ENCODE results near the gene RGS6.
"Not testable (repeated sequence)": the region's sequence is repeated elsewhere in the genome, so short reads cannot be mapped to it uniquely, and the experiment has no call there.

Gene RGS6

DNA sequence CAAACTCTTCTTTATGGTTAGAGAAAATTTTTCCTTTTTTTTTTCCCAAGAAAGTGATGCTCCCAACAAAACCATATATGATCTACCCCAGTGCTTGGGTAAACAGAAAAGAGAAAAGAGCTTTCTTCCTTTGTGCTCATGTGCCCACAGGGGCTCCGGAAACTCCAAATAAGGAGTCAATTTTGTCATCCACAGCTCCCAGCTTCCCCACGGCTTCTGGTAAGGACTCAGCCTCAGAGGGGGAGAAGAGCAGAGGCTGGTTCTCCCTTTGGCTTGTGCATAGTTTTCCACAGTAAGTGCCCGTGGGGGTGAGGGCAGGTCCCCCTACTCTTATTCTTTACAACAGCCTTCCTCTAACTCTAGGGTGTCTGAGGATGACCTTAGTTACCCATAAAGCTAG lies 13.3 kb upstream of the RGS6 start:
- Histone ChIP-seq H3K9me3 (ENCODE audit: control insufficient read depth, insufficient read depth, low read length) (no peaks in the 10 kb centered on the region), H3K4me1 (ENCODE audit: control insufficient read depth, insufficient read depth, low read length) (peaks cover 7% of the 10 kb centered on the region), H3K27me3 (ENCODE audit: control insufficient read depth, insufficient read depth, low read length) (no peaks in the 10 kb centered on the region), H3K36me3 (ENCODE audit: control insufficient read depth, insufficient read depth, low read length) (no peaks in the 10 kb centered on the region), H3K9ac (ENCODE audit: low read depth, low read length) (no peak overlapping the region), H3K4me3 (ENCODE audit: low read depth, low read length) (no peak overlapping the region)

DNA sequence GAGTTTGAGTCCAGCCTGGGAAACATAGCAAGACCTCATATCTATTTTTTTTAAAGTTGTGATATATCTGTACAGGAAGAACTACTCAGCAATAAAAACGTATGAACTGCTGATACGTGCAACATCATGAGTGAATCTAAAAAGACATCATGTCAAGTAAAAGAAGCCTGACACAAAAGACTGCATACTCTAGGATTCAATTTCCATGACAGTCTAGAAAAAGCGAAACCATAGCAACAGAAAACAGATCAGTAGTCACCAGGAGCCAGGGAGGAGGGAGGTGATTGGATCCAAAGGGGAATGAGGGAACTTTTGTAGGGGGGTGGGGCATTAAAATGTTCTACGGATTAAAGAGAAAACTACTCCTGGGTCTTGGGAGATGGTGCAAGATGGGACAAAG lies 8.7 kb upstream of the RGS6 start:
- H3K4me3 ChIP-seq (ENCODE audit: low read depth, low read length) = no peak overlapping the region
- H3K27me3 ChIP-seq (ENCODE audit: control insufficient read depth, insufficient read depth, low read length) = no peaks in the 10 kb centered on the region
- no peaks in the 10 kb centered on the region for H3K36me3 ChIP-seq (ENCODE audit: control insufficient read depth, insufficient read depth, low read length)
- peaks cover 4% of the 10 kb centered on the region for H3K4me1 ChIP-seq (ENCODE audit: control insufficient read depth, insufficient read depth, low read length)
- no peaks in the 10 kb centered on the region for H3K9me3 ChIP-seq (ENCODE audit: control insufficient read depth, insufficient read depth, low read length)
- H3K9ac ChIP-seq (ENCODE audit: low read depth, low read length) = no peak overlapping the region

DNA sequence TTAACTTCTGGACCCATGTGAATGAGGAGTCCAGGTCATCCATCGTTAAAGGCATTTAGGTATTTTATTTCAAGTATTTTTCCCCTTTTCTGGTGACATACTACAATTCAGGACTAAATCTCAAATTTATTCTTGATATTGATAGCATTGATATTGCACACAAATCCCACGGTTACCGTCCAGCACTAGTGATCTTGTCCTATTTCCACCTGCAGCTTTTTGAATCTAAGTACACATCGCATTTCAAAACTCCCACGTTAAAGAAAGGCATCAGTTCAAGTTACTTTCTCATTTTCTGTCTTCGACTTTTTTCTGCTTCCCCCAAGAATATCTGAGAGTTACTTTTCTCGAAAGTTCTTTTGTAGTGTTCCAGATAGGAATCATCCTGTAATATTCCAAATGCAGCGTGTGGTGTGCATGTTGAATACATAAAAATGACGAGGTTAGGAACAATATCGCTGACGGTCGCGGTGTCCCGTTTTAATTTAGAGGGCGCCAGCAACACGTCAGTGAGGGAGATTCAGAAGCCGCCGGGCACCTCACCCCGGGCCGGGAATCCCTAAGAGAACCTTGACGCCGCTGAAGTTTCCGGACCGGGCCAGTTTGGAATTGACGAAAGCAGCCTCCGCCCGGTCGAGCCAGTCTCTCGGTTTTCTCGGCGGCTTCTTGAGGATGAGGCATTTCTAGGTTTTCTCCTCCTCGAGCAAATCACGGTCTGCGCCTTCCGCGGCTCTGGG lies 569 bp upstream of the RGS6 start:
- no peaks in the 10 kb centered on the region for H3K9me3 ChIP-seq (ENCODE audit: control insufficient read depth, insufficient read depth, low read length)
- H3K27me3 ChIP-seq (ENCODE audit: control insufficient read depth, insufficient read depth, low read length) = peaks cover 47% of the 10 kb centered on the region
- H3K4me1 ChIP-seq (ENCODE audit: control insufficient read depth, insufficient read depth, low read length) = no peaks in the 10 kb centered on the region
- no peaks in the 10 kb centered on the region for H3K36me3 ChIP-seq (ENCODE audit: control insufficient read depth, insufficient read depth, low read length)
- H3K9ac ChIP-seq (ENCODE audit: low read depth, low read length) = no peak overlapping the region
- peak overlapping the region; percentile 36 for H3K4me3 ChIP-seq (ENCODE audit: low read depth, low read length)

GRCh38 chr14:71933001-71933587 lies 865 bp downstream of the RGS6 start:
- no peak overlapping the region for H3K9ac ChIP-seq (ENCODE audit: low read depth, low read length)
- H3K36me3 ChIP-seq (ENCODE audit: control insufficient read depth, insufficient read depth, low read length) = no peaks in the 10 kb centered on the region
- peak overlapping the region; percentile 66 for H3K4me3 ChIP-seq (ENCODE audit: low read depth, low read length)
- no peaks in the 10 kb centered on the region for H3K4me1 ChIP-seq (ENCODE audit: control insufficient read depth, insufficient read depth, low read length)
- peaks cover 47% of the 10 kb centered on the region for H3K27me3 ChIP-seq (ENCODE audit: control insufficient read depth, insufficient read depth, low read length)
- H3K9me3 ChIP-seq (ENCODE audit: control insufficient read depth, insufficient read depth, low read length) = no peaks in the 10 kb centered on the region

DNA sequence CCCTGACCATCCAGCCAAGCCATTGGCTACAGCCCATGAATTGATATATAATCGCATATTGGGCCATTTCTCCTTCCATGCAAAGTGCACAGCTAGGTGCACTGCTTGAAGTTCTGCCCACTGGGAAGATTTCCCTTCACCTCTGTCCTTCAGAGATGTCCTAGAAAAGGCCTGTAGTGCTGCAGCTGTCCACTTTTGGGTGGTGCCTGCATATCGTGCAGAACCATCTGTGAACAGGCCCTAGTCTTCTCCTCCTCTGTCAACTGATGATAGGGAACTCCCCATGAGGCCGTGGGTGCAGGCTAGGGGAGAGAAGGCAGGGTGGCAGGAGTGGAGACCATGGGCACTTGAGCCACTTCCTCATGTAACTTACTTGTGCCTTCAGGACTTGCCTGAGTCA lies 6.0 kb downstream of the RGS6 start:
- H3K9me3 ChIP-seq (ENCODE audit: control insufficient read depth, insufficient read depth, low read length); H3K4me3 ChIP-seq (ENCODE audit: low read depth, low read length); H3K36me3 ChIP-seq (ENCODE audit: control insufficient read depth, insufficient read depth, low read length); H3K4me1 ChIP-seq (ENCODE audit: control insufficient read depth, insufficient read depth, low read length); H3K9ac ChIP-seq (ENCODE audit: low read depth, low read length): not testable (repeated sequence)
- peaks cover 23% of the 10 kb centered on the region for H3K27me3 ChIP-seq (ENCODE audit: control insufficient read depth, insufficient read depth, low read length)

- H3K4me1 ChIP-seq (ENCODE audit: control insufficient read depth, insufficient read depth, low read length); H3K9me3 ChIP-seq (ENCODE audit: control insufficient read depth, insufficient read depth, low read length); H3K4me3 ChIP-seq (ENCODE audit: low read depth, low read length); H3K36me3 ChIP-seq (ENCODE audit: control insufficient read depth, insufficient read depth, low read length); H3K9ac ChIP-seq (ENCODE audit: low read depth, low read length): not testable (repeated sequence)
- peaks cover 12% of the 10 kb centered on the region for H3K27me3 ChIP-seq (ENCODE audit: control insufficient read depth, insufficient read depth, low read length)
Observed at GRCh38 chr14:71939344-71939743, 7.1 kb downstream of the RGS6 start.

GRCh38 chr14:71940500-71940899 lies 8.3 kb downstream of the RGS6 start:
- not testable (repeated sequence) for H3K36me3 ChIP-seq (ENCODE audit: control insufficient read depth, insufficient read depth, low read length); H3K27me3 ChIP-seq (ENCODE audit: control insufficient read depth, insufficient read depth, low read length); H3K4me1 ChIP-seq (ENCODE audit: control insufficient read depth, insufficient read depth, low read length); H3K4me3 ChIP-seq (ENCODE audit: low read depth, low read length); H3K9ac ChIP-seq (ENCODE audit: low read depth, low read length); H3K9me3 ChIP-seq (ENCODE audit: control insufficient read depth, insufficient read depth, low read length)

DNA sequence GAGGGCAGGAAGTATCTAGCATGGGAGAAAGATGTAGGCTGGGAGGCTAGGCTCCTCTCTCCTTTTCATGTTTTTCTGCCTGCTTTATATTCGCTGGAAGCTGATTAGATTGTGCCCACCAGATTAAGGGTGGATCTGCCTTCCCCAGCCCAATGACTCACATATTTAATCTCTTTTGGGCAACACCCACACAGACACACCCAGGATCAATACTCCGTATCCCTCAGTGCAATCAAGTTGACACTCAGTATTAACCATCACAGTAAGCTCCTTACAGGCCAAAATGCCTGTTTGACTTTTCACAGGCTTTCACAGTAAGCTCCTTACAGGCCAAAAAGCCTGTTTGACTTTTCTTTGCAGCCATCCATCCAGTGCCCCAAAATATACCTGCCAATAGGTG lies 9.4 kb downstream of the RGS6 start:
- H3K36me3 ChIP-seq (ENCODE audit: control insufficient read depth, insufficient read depth, low read length); H3K9ac ChIP-seq (ENCODE audit: low read depth, low read length): not testable (repeated sequence)

DNA sequence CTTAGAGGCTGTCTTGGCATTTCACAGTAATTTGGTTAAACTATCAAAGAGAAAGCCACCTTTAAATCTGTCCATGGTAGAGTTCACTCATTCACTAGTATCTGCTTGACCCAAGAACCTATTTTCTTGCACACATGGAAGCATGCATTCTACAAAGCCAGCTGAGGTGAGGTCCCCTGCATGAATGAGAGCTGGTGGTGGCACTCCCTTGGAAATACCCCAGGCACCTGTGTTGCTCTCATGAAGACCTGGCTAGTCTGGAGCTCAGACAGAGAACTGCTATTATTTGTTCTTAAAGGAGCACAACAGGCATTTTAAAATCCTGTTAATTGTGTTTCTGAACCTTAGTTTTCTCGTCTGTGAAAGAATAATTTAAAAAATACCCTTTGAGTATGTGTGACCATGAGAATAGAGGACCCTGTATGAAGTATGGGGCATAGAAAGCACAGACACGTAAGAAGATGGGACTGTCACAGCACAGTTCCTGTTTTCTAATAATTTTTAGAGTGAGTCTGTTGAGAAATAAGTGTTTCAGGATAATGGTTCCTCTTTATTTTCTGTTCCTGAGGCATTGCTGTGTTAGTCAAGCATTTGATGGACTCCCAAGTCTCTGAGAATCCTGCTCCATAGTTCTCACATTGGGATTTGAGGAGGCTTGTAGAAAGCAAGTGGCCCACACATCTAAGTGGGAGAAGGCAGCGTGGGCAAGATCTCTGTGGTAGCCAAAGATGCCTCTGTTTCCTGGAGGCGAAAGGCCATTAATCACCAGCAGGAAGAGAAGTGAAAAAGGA lies 10.9 kb downstream of the RGS6 start:
- no peaks in the 10 kb centered on the region for H3K4me1 ChIP-seq (ENCODE audit: control insufficient read depth, insufficient read depth, low read length)
- peaks cover 2% of the 10 kb centered on the region for H3K9me3 ChIP-seq (ENCODE audit: control insufficient read depth, insufficient read depth, low read length)
- no peaks in the 10 kb centered on the region for H3K27me3 ChIP-seq (ENCODE audit: control insufficient read depth, insufficient read depth, low read length)
- no peak overlapping the region for H3K4me3 ChIP-seq (ENCODE audit: low read depth, low read length)
- H3K9ac ChIP-seq (ENCODE audit: low read depth, low read length) = no peak overlapping the region
- no peaks in the 10 kb centered on the region for H3K36me3 ChIP-seq (ENCODE audit: control insufficient read depth, insufficient read depth, low read length)

More for the DNA sequence above, 9.4 kb downstream of the RGS6 start:
- not testable (repeated sequence) for H3K4me1 ChIP-seq (ENCODE audit: control insufficient read depth, insufficient read depth, low read length); H3K9me3 ChIP-seq (ENCODE audit: control insufficient read depth, insufficient read depth, low read length); H3K4me3 ChIP-seq (ENCODE audit: low read depth, low read length); H3K27me3 ChIP-seq (ENCODE audit: control insufficient read depth, insufficient read depth, low read length)

DNA sequence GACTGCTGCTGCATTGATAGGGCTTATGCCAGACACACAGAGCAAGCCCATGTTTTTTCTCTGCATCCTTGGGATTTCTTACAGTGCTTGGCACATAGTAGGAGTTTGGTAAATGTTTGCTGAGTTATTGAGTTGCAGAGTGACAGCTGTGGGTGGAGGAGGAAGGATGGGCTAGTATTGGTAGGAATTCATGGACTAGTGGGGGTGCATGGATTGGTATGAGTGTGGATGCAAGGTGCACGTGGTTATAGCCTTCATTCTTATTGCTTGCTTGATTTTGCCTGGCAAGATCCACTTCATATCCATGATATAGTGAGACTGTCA lies 11.4 kb downstream of the RGS6 start:
- Histone ChIP-seq H3K27me3 (ENCODE audit: control insufficient read depth, insufficient read depth, low read length) (no peaks in the 10 kb centered on the region), H3K9ac (ENCODE audit: low read depth, low read length) (no peak overlapping the region), H3K4me3 (ENCODE audit: low read depth, low read length) (no peak overlapping the region), H3K36me3 (ENCODE audit: control insufficient read depth, insufficient read depth, low read length) (no peaks in the 10 kb centered on the region), H3K4me1 (ENCODE audit: control insufficient read depth, insufficient read depth, low read length) (no peaks in the 10 kb centered on the region), H3K9me3 (ENCODE audit: control insufficient read depth, insufficient read depth, low read length) (peaks cover 2% of the 10 kb centered on the region)

GRCh38 chr14:71947947-71948500 lies 15.8 kb downstream of the RGS6 start:
- Histone ChIP-seq H3K9ac (ENCODE audit: low read depth, low read length) (no peak overlapping the region), H3K4me3 (ENCODE audit: low read depth, low read length) (no peak overlapping the region), H3K4me1 (ENCODE audit: control insufficient read depth, insufficient read depth, low read length) (no peaks in the 10 kb centered on the region), H3K27me3 (ENCODE audit: control insufficient read depth, insufficient read depth, low read length) (no peaks in the 10 kb centered on the region), H3K9me3 (ENCODE audit: control insufficient read depth, insufficient read depth, low read length) (no peaks in the 10 kb centered on the region), H3K36me3 (ENCODE audit: control insufficient read depth, insufficient read depth, low read length) (no peaks in the 10 kb centered on the region)
